ENCODE data around the gene PRRT2.

- TF ChIP-seq CTCF (IDR thresholded peaks at IDR 0.05 in 8 of 11, conservative IDR thresholded peaks at IDR 0.05 in 3 of 11) = no peak
- TF ChIP-seq POLR2AphosphoS5 (IDR thresholded peaks at IDR 0.05) = no peak
Observed at GRCh38 chr16:29863669-29863984, 51.6 kb downstream of the PRRT2 start.

Measured in spleen (tissue), 7 donors.